GM19467 (cell line): ENCODE data around the gene LILRA1.
"Not testable (repeated sequence)": the region's sequence is repeated elsewhere in the genome, so short reads cannot be mapped to it uniquely, and the experiment has no call there.

Experiments
- ATAC-seq: cut with Tn5 transposase; IDR thresholded peaks from one replicate; pipeline ENCODE4 v1.9.1; 2021; ENCODE audit warnings: mild to moderate bottlenecking, moderate library complexity; ENCODE audit not compliant: unreplicated experiment

Gene LILRA1

DNA sequence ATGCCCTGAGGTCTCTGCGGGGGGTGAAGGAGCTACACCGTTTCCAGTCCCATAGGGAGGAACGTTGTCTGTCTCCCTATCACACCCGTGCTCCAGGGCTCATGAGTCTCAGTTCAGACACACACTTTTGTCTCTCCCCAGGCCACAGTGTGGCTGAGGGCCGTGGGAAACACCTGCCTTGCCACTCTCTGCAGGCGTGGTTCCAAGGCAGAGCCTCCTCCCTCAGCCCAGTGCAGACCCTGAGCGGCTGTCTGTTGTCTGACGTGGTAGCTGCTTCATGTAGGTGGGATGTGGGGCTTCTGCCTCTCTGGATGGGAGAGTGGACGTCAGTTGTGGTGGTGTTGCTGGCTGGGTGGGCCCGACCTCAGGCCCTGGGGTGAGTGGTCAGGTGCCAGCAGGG lies 30.8 kb downstream of the LILRA1 start:
- not testable (repeated sequence) for ATAC-seq

DNA sequence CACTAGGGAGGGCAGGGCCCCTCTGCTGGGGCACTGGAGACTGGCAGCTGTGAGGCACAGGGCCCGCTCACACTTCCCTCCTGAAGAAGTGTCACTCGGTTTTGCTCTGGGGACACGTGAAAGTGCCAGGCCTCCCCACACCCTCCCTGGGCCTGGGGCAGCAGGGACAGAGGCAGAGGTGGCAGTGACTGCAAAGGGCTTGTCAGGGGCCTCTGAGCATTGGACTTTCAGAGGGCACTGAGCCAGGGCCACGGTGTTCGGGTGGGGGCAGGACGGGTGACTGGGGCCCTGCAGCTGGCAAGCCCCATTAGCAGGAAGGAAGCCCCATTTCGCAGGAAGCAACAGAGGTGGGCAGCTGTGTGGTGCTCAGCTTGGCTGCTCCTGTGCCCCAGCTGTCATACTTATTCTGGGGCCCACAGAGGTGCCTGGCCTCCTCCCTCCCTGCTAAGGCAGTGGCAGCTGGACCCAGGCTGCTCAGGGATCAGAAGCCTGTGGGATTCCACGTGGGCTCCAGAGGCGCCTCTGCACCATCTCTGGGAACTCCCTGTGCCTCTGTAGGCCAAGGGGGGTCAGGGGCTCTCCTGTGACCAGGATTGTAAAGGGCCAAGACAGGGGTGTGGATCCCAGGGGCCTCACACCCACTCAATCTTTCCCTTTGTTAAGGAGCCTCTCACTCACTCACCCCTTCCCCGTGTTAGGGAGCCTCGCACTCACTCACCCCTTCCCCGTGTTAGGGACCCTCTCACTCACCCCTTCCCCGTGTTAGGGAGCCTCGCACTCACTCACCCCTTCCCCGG lies 31.7 kb downstream of the LILRA1 start:
- not testable (repeated sequence) for ATAC-seq

DNA sequence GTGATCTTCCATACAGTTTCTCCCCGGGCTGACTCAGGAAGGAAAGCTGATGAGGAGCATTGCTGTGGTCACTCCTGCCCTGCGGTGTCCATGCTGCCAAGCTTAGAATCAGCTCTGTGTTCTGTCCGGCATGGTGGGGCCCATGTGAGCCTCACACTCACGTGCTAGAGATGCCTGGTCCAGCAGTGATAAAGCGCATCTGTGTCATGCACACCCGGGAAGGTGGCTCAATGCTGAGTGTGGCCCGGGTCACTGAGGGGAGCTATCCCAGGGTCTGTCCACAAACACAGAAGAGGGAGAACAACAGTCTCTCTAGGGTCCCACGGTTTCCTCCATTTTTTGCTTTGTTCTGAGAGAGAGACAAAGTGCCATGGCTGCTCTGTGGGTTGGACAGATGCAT lies 33.3 kb downstream of the LILRA1 start:
- no peak for ATAC-seq

DNA sequence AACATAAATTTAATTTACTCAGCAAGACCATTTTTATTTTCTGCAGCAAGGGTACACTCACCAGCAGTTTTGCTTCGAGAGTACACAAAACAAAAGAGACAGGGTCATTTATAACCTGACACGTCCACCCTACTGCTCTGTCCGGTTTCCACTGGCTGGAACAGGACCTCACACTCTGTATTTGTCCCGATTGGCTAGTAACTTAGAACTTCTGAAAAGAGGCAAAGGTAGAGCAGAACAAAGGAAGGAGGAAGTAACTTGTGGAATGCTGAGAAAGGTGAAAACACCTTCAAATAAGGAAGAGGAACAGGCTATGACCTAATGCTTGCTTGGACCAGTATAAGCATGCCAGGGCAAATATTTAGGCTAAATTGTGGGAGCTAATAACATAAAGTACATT lies 34.5 kb downstream of the LILRA1 start:
- ATAC-seq: not testable (repeated sequence)

DNA sequence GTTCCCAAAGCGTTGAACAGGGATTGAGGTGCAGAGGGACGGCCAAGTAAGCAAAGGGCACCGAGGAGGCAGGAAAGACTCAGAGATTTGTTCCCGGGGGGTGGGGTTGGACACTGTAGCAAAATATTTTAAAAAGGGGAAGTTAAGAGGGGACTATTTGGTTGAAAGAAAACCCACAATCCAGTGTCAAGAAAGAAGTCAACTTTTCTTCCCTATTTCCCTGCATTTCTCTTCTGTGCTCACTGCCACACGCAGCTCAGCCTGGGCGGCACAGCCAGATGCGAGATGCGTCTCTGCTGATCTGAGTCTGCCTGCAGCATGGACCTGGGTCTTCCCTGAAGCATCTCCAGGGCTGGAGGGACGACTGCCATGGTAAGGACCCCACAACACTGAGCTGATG lies 36.8 kb downstream of the LILRA1 start, which contains the start of gene LILRB1:
Gene LILRB1, plus strand, starts transcription at position 223 of the 400 bp plus-strand sequence. CDS start 590 bp downstream, outside the sequence.
- ATAC-seq: not testable (repeated sequence)

DNA sequence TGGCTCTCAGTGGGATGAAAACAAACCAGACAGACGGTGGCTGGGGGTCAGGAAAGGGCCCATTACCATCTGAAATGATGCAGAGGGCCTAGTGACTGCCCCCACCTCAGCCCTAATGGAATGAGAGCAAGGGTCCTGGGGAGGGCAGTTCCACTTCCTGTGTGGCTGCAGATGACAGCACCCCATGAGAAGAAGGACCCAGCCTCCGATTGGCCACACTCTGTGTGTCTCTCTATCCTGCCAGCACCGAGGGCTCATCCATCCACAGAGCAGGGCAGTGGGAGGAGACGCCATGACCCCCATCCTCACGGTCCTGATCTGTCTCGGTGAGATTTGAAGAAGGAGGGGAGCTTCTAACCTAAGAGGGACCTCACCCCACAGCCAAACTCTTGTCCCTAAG lies 37.4 kb downstream of the LILRA1 start:
- no peak for ATAC-seq

DNA sequence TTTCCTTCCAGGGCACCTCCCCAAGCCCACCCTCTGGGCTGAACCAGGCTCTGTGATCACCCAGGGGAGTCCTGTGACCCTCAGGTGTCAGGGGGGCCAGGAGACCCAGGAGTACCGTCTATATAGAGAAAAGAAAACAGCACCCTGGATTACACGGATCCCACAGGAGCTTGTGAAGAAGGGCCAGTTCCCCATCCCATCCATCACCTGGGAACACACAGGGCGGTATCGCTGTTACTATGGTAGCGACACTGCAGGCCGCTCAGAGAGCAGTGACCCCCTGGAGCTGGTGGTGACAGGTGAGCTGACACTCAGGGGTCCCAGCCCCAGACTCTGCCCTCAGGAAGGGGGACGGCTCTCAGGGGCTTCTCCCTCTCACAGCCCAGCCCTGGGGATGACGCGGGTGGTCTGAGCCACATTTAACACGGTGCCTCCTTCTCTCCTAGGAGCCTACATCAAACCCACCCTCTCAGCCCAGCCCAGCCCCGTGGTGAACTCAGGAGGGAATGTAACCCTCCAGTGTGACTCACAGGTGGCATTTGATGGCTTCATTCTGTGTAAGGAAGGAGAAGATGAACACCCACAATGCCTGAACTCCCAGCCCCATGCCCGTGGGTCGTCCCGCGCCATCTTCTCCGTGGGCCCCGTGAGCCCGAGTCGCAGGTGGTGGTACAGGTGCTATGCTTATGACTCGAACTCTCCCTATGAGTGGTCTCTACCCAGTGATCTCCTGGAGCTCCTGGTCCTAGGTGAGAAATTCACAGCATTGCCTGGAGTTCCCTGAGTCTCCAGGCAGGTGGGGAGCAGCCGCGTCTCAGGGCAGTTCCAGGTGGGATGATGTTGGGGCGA lies 38.3 kb downstream of the LILRA1 start:
- not testable (repeated sequence) for ATAC-seq

DNA sequence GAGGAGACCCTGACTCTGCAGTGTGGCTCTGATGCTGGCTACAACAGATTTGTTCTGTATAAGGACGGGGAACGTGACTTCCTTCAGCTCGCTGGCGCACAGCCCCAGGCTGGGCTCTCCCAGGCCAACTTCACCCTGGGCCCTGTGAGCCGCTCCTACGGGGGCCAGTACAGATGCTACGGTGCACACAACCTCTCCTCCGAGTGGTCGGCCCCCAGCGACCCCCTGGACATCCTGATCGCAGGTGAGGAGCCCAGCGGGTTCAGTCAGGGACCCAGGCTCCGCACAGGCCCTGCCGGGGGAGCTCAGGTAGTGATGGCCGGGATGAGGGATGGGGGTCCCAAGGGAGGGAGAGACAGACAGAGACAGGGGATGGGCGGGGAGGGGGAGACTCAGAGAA lies 39.1 kb downstream of the LILRA1 start:
- not testable (repeated sequence) for ATAC-seq

DNA sequence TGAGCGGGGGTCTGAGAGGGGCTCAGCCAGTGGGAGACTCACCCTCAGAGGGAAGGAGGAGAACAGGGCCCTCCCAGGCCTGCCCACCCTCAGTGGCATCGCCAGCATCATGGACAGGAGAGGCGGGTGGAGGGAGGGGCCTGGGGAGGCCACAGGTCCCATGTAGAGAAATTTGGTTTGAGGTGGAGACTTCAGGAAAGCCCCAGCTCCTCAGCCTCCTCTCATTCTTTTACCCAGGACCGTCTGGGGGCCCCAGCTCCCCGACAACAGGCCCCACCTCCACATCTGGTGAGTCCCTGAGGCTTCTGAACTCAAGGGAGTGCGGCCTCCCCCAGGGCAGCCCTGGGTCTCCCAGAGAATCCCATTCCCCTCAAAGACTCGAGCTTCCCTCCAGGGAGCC lies 40.0 kb downstream of the LILRA1 start:
- no peak for ATAC-seq

DNA sequence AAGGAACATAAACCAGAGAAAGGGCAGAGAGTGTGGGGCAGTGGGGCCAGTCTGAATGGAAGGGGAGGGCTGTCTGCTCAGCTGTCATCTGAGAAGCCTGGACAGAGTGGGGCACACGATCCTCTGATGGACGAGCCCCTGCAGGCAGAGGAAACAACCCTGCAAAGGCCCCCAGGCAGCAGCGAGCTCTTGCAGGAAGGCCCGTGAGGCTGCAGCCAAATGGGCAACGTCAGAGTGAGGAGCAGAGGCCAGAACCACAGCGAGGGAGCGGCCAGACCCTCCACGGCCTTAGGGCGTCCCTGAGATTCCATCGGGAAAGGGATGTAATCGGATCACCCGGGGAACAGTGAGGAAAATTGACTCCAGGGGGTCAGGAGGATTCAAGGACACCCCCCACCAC lies 42.6 kb downstream of the LILRA1 start:
- ATAC-seq: not testable (repeated sequence)

DNA sequence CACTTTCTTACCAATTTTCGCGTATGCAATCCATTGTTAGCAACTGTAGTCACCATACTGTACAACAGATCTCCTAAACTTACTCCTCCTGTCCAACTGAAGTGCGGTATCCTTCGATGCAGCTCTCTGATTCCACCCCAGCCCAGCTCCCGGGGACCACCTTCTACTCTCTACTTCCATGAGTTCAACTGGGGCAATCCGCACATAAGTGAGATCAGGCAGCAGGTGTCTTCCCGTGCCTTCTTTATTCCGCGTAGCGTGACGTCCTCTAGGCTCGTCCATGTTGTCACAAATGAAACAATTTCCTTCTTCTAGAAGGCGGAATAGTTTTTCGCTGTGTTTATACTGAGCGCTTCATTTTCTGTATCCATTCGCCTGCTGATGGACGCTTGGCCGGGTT lies 45.3 kb downstream of the LILRA1 start:
- ATAC-seq: no peak

DNA sequence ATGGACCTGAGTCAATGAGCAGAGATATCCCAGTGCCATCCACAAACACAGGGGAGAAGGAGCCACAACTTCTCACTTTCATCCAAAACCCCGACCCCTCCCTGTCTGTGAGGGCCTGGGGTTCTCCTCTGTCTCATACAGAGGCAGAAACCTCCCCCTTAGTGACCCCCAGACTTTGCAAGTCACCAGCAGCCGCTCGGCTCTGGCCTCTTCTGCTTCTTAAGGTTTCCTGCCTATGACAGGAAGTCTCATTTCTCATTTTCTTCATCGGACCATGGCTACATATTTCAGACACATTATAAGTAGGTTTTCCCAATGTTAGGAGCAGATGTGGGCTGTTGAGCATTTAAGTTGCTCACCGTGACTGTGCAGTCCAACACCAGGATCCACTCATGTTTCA lies 49.5 kb downstream of the LILRA1 start:
- ATAC-seq: not testable (repeated sequence)

DNA sequence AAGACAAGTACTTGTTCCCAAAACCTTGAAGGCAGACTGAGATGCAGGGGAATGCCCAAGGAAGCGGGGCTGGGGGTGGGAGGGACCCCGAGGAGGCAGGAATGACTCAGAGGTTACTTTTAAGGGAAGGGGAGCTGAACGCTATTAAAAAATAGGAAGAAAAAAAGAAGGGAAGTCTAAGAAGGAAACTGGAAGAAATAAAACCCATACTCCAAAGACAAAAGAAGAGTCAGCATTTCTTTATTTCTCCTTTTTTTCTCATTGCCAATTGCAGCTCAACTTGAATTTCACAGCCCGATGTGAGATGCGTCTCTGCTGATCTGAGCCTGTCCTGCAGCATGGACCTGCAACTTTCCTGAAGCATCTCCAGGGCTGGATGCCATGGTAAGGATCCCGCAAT lies 50.2 kb downstream of the LILRA1 start:
- not testable (repeated sequence) for ATAC-seq

DNA sequence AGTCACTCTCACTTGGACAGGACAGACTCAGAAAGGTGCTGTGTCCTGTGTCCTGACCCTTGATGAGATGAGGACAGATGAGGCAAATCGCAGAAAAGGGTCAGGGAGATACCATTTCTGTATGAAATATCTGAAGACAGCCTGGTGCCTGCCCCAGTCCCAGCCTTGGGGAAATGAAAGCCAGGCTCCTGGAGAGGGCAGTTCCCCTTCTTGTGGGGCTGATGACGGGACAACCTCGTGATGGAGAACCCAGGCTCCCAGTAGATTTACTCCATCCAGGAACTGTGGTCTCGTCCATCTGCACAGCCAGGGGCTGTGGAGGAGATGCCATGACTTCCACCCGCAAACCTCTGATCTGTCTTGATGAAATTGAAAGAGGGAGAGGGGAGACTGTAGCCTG lies 50.6 kb downstream of the LILRA1 start:
- ATAC-seq: no peak

DNA sequence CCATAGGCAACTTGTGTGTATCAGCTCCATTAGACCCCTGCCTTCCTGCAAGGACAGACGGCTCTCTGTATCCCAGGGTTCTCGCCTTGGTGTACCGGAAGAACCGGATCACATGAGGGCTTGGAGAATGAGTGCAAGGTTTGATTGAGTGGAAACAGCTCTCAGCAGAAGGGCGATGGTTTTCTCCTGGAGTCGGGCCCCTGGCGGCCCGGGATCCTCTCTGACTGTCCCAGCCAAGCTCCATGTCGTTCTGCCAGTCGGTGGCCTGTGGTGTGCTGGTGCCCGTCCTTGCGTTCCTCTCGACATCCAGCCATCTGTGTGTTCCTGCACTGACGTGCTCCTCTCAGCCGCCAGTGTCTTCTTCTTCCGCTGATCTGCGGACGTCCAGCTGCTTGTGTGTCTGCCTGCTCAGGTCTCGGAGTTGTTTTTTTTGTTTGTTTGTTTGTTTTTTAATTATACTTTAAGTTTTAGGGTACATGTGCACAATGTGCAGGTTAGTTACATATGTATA lies 53.0 kb downstream of the LILRA1 start:
- ATAC-seq: no peak

DNA sequence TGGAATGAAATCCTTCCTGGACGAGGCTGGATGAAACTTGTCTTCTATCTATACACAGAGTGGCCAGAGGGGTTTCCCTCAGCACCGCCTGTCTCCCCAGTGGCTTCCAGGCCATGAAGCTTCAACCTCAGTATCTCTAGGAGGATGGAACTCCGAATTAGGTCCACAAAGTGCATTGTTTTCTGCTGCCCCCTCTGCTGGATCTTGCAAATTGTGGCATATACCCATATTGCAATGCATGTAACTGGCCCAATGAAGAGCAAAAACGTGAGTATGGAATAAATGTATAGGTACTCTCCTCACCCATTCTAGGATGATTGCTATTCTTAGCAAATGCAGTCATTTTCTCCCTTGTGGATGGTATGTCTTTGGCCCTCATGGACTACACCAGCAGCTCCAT lies 54.7 kb downstream of the LILRA1 start:
- ATAC-seq: no peak

DNA sequence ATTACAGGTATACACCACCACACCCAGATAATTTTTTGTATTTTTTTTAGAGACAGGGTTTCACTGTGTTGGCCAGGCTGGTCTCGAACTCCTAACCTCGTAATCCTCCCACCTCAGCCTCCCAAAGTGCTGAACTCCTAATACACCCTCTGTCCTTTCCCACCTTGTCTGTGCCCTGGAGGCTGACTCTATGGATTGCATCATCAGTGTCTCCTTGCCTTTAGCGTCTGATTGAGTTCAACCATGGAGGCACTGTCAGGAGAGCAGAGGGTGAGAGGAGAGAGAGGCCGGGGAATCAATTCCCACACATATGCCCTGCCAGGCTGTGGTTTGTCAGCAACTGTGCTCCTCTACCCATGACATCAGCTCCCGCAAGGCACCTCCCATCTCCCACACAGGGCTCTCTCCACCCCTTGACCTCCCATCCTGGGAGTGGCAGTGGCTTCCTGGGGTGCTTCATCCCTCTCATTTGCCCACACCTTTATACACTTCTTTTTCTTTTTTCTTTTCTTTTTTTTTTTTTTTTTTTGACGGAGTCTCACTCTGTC lies 56.8 kb downstream of the LILRA1 start:
- ATAC-seq: no peak
